ENCODE data around the gene CERS6.
"Not testable (repeated sequence)": the region's sequence is repeated elsewhere in the genome, so short reads cannot be mapped to it uniquely, and the experiment has no call there.

DNA sequence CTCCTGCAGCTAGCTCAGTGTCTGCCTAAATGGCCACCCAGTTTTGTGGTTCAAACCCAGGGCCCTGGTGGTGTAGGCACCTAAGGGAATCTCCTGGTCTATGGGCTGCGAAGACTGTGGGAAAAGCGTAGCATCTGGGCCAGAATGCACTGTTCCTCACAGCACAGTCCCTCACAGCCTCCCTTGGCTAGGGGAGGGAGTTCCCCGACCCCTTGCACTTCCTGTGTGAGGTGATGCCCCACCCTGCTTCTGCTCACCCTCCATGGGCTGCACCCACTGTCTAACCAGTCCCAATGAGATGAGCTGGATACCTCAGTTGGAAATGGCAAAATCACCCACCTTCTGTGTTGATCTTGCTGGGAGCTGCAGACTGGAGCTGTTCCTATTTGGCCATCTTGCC, 43.0 kb upstream of the CERS6 start:
- not testable (repeated sequence) for TF ChIP-seq YY1 (IDR thresholded peaks at IDR 0.05); CTCF (IDR thresholded peaks at IDR 0.05; ENCODE audit: low read depth, low read length, missing input control); RXRA (IDR thresholded peaks at IDR 0.05); TAF1 (conservative IDR thresholded peaks at IDR 0.05); RAD21 (IDR thresholded peaks at IDR 0.05)

Measured in liver (tissue), 3 donors.